GM20000 (cell line): ENCODE results near the gene GPR55.

Experiments
- DNase-seq: peaks from one replicate; pipeline ENCODE4 v3.0.0; 2012; ENCODE audit warnings: low spot score
- TF ChIP-seq, protein P1 (sequence below): IDR thresholded peaks from 2 replicates; pipeline ENCODE4 v1.5.1; 2012; ENCODE audit warnings: mild to moderate bottlenecking, control low read depth; ENCODE audit errors: extremely low read depth, missing control alignments

GPR55 gene

DNA sequence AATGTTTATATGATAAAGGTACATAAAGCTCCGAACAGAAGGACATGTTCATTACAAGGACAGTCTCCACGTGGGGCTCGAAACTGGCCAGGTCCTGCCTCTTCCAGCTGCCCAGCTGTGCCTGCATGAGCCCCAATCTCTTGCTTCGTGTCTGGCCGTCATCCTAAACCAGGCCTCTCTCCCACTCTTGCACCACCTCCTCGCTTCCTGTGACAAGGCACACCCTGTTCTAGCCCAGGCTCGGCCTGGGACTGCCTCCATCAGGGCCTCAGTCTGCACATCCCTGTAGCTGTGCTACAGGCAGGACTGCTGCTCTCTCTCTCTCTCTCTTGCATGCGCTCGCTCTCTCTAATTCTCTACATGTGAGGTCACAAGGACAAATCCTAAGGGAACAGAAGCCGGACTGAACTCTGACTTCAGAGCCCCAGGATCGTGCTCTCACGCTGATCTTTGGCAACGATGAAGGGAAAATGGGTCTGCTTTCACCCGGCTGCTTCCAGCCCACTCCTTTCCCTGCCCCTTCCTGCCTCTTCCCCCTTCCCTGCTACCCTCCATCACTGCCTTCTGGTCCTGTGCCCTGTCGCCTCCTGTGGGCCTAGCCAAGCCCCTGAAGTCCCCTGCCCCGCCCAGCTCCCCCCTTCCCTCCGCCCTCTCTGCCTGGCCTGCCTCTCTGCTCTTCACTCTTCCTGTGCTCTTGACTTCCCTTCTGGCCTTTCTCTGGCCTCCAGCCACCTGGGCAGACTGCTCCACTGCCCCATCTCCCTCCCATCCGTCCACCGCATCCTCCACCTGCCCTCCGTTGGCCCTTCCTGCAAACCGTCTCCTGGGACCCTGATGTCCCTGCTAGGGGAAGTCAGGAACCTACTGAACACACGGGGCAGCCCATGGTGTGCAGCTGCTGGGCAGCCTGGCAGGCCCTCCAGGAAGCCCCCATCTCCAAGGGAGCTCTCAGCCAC is 7.8 kb upstream of the GPR55 start:
- TF ChIP-seq, protein P1, sequence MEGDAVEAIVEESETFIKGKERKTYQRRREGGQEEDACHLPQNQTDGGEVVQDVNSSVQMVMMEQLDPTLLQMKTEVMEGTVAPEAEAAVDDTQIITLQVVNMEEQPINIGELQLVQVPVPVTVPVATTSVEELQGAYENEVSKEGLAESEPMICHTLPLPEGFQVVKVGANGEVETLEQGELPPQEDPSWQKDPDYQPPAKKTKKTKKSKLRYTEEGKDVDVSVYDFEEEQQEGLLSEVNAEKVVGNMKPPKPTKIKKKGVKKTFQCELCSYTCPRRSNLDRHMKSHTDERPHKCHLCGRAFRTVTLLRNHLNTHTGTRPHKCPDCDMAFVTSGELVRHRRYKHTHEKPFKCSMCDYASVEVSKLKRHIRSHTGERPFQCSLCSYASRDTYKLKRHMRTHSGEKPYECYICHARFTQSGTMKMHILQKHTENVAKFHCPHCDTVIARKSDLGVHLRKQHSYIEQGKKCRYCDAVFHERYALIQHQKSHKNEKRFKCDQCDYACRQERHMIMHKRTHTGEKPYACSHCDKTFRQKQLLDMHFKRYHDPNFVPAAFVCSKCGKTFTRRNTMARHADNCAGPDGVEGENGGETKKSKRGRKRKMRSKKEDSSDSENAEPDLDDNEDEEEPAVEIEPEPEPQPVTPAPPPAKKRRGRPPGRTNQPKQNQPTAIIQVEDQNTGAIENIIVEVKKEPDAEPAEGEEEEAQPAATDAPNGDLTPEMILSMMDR = no peak
- no peak for DNase-seq

DNA sequence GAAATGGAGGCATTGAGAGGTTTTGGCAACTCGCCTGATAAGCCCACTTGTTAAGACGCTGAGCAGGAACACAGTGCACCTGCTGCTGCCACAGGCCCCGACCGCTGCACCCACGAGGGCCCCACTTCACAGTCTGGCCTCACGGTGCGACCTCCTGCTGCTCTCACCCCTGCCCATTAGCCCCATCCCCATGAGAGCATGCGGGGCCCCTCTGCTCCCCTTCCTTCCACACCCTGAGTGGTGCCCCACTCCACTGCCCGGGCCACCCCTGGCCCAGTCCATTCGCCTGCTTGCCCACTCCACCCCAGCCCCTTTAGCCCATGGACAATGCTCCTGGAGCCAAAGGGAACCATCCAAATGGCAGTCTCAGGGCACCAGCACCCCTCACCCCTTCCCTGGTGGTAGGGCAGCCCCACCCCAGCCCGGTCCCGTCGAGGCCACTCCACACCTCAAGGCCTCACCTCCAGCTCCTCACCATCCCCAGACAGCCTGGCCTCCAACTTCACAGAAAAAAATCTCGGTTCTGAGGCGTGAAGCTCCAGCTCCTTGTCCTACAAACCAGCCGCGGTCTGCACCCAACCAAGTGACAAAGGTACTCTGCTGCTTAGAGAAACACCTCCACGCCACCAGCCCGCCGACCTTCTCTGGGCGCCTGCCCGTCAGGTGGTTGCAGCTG is 6.7 kb upstream of the GPR55 start:
- no peak for DNase-seq
- TF ChIP-seq, protein P1 = no peak

DNA sequence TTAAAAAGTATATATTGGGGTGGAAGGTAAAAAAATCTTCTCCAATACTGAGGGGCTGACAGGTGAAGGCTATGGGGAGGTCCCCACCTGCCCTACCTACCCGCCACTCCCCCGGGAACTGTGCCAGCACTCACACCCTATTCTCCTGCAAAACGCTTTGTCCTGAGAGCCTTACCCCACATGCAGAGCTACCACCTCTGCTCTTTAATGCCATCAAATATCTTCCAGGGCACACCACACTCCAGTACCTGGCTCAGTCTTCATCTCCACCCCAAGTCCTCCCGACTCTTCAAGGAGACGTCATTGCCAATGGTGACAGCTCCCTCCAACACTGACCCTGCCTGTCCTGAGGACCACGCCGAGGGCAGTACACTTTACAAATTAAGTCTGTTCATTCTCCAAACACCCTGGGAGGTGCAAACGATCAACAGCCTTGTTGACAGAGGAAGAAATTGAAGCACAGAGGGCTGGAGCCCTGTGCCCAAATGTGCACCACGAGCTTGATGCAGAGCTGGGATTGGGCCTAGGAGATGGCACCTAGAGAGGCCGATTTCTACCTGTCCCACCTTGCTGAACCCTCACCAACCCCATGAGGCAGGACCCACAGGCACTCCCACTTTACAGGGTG is 6.0 kb upstream of the GPR55 start:
- DNase-seq = no peak

DNA sequence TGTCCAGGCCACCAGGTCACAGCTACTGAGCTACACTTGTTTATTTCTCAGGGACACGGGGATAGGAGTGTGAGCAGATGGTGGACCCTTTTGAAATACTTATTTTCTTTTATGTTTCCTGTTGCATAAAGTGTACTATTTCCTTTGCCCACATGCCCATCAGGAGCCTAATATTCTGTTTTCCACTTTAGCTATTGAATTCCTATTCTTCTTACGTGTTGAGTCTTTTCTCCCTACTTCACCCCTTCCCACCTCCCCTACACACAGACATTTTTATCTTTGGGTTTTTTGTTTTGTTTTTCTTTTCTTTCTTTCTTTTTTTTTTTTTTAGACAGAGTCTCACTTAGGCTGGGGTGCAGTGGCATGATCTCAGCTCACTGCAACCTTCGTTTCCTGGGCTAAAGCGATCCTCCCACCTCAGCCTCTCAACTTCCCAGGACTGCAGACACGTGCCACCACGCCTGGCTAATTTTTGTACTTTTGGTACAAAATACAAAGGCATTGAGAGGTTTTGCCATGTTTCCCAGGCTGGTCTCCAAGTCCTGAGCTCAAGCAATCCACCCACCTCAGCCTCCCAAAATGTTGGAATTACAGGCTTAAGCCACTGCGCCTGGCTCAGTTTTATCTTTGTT is 5.2 kb upstream of the GPR55 start:
- no peak for DNase-seq
- TF ChIP-seq, protein P1 = no peak

More for the DNA sequence above, 6.0 kb upstream of the GPR55 start:
- TF ChIP-seq, protein P1 = no peak

DNA sequence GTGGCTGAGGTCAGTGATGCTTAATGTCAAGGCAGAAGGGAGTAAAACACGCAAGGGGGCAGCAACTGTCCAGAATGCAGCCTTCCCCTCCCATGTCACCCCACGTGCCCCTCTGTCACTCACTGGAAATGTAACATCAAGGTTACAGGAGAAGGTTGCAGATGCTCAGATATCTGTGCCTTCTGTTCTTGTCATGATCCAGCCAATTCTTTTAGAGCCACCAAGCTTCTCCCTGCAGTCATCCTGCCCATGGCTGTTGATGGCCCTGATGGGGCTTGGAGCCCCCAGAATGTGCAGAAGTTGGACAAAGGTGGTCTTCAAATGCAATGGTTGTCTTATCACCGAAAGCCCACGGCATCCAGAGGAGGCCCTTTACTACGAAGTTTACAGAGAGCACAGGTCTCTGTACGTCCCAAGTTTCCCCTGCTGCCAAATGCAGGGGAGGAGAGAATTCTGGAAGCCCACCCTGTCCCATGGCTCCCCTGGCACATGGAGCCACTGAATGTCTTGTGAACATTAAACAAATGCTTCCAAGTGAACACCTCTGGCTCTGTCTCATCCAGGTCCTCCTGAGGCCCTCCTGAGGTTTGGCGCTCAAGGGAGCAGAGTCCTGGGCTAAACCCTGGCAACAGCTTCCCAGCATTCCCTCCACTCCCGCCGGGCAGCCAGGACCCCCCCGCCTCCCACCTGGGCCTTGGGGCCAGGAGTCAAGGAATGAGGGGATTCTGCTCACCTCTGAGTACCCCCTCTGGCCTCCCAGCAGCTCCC is 4.5 kb upstream of the GPR55 start:
- TF ChIP-seq, protein P1 = peak; percentile 3

DNA sequence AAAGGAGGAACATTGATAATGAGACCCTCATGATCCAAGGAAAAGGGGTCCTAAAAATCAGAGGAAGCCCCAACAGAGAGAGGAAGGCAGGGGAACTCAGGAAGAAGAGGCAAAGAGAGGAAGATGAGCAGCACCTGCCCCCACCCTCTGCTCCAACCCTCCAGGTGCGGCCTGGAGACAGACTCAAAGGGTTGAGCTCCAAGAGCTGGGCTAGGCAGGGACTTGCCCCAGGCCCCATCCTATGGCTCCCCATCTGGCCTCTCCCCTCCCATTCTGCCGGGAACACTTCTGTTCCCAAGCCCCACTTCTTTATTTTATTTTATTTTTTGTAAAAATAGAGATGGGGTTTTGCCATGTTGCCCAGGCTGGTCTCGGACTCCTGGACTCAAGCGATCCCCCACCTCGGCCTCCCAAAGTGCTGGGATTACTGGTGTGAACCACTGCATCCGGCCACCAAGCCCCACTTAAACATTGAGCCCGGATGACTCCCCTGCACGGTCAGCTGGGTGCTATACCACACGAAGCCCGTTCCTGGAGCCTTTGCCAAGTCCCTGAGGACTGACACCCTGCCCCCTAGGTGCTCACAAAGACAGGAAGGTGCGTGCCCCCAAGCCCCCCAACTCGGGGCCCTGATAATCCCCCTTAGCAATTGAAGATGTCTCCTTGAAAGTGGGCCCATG is 3.8 kb upstream of the GPR55 start:
- TF ChIP-seq, protein P1 = no peak
- DNase-seq = no peak

More for the DNA sequence above, 4.5 kb upstream of the GPR55 start:
- DNase-seq = no peak
